Subcutaneous abdominal adipose tissue (tissue), 5 donors: ENCODE measurements around the gene SPOP.

Source experiments
- H3K27ac ChIP-seq: one replicate; pipeline ENCODE4 v1.7.0; 2013; ENCODE audit warnings: low read depth, mild to moderate bottlenecking, inconsistent platforms, low read length, moderate library complexity
- H3K27me3 ChIP-seq, 5 donors: one replicate each; pipeline ENCODE4 v1.7.0; 2013; ENCODE audit warnings: low read length in 5 of 5, inconsistent platforms in 1 of 5; ENCODE audit not compliant: control insufficient read depth in 5 of 5, insufficient read depth in 4 of 5
- H3K36me3 ChIP-seq, 5 donors: one replicate each; pipeline ENCODE4 v1.7.0; 2013; ENCODE audit warnings: low read length in 5 of 5; ENCODE audit not compliant: control insufficient read depth in 5 of 5, insufficient read depth in 5 of 5
- H3K4me1 ChIP-seq, 5 donors: one replicate each; pipeline ENCODE4 v1.7.0; 2013; ENCODE audit warnings: low read length in 5 of 5, mild to moderate bottlenecking in 3 of 5, moderate library complexity in 1 of 5; ENCODE audit not compliant: control insufficient read depth in 5 of 5, insufficient read depth in 5 of 5
- H3K4me3 ChIP-seq, 5 donors: one replicate each; pipeline ENCODE4 v1.7.0; 2013; ENCODE audit warnings: low read length in 5 of 5, low read depth in 1 of 5
- H3K9ac ChIP-seq, 5 donors: one replicate each; pipeline ENCODE4 v1.7.0; 2013; ENCODE audit warnings: low read length in 5 of 5, mild to moderate bottlenecking in 4 of 5, moderate library complexity in 3 of 5
- H3K9me3 ChIP-seq, 5 donors: one replicate each; pipeline ENCODE4 v1.7.0; 2013; ENCODE audit warnings: low read length in 5 of 5; ENCODE audit not compliant: control insufficient read depth in 5 of 5
- donor health status: healthy.
- donor health status: healthy.
- donor health status: healthy.
- donor health status: healthy.
- donor health status: healthy.

Gene SPOP

GRCh38 chr17:49592263-49592662, 85.6 kb downstream of the SPOP start:
- no peaks in the 10 kb centered on the region for H3K27me3 ChIP-seq
- H3K4me1 ChIP-seq = peaks cover 0 to 5% (median 0%) of the 10 kb centered on the region in 5 donors
- H3K9me3 ChIP-seq = no peaks in the 10 kb centered on the region
- H3K36me3 ChIP-seq = peaks cover 6 to 33% (median 7%) of the 10 kb centered on the region in 5 donors
- H3K4me3 ChIP-seq = no peak overlapping the region
- no peak overlapping the region for H3K9ac ChIP-seq
- no peak overlapping the region for H3K27ac ChIP-seq

- no peaks in the 10 kb centered on the region for H3K9me3 ChIP-seq
- no peak overlapping the region for H3K9ac ChIP-seq
- H3K27me3 ChIP-seq = no peaks in the 10 kb centered on the region
- H3K36me3 ChIP-seq = peaks cover 0 to 22% (median 7%) of the 10 kb centered on the region in 5 donors
- no peaks in the 10 kb centered on the region for H3K4me1 ChIP-seq
- H3K4me3 ChIP-seq = no peak overlapping the region
- no peak overlapping the region for H3K27ac ChIP-seq
Measured at GRCh38 chr17:49590874-49591273, 87.0 kb downstream of the SPOP start.

GRCh38 chr17:49589577-49589927, 88.3 kb downstream of the SPOP start:
- no peak overlapping the region for H3K27ac ChIP-seq
- peaks cover 0 to 22% (median 7%) of the 10 kb centered on the region in 5 donors for H3K36me3 ChIP-seq
- H3K9me3 ChIP-seq = no peaks in the 10 kb centered on the region
- H3K9ac ChIP-seq = no peak overlapping the region
- H3K27me3 ChIP-seq = no peaks in the 10 kb centered on the region
- no peak overlapping the region for H3K4me3 ChIP-seq
- H3K4me1 ChIP-seq = no peaks in the 10 kb centered on the region

- Histone ChIP-seq H3K9ac (no peak overlapping the region), H3K27me3 (no peaks in the 10 kb centered on the region), H3K4me1 (no peaks in the 10 kb centered on the region), H3K9me3 (no peaks in the 10 kb centered on the region), H3K27ac (no peak overlapping the region), H3K36me3 (peaks cover 0 to 22% (median 7%) of the 10 kb centered on the region in 5 donors), H3K4me3 (no peak overlapping the region)
Measured at GRCh38 chr17:49588726-49589576, 88.9 kb downstream of the SPOP start.

GRCh38 chr17:49588312-49588711, 89.6 kb downstream of the SPOP start:
- no peak overlapping the region for H3K9ac ChIP-seq
- H3K9me3 ChIP-seq = no peaks in the 10 kb centered on the region
- no peak overlapping the region for H3K27ac ChIP-seq
- H3K4me3 ChIP-seq = no peak overlapping the region
- no peaks in the 10 kb centered on the region for H3K27me3 ChIP-seq
- H3K4me1 ChIP-seq = no peaks in the 10 kb centered on the region
- H3K36me3 ChIP-seq = peaks cover 0 to 22% (median 7%) of the 10 kb centered on the region in 5 donors

- H3K9me3 ChIP-seq = no peaks in the 10 kb centered on the region
- no peaks in the 10 kb centered on the region for H3K4me1 ChIP-seq
- peaks cover 0 to 16% (median 6%) of the 10 kb centered on the region in 5 donors for H3K36me3 ChIP-seq
- H3K9ac ChIP-seq = no peak overlapping the region
- H3K27me3 ChIP-seq = no peaks in the 10 kb centered on the region
- no peak overlapping the region for H3K27ac ChIP-seq
- H3K4me3 ChIP-seq = no peak overlapping the region
Measured at GRCh38 chr17:49587366-49588073, 90.4 kb downstream of the SPOP start.

GRCh38 chr17:49585422-49586027, 92.4 kb downstream of the SPOP start:
- H3K27ac ChIP-seq = no peak overlapping the region
- H3K9ac ChIP-seq = no peak overlapping the region
- H3K9me3 ChIP-seq = no peaks in the 10 kb centered on the region
- no peaks in the 10 kb centered on the region for H3K4me1 ChIP-seq
- peaks cover 0 to 6% (median 2%) of the 10 kb centered on the region in 5 donors for H3K36me3 ChIP-seq
- H3K27me3 ChIP-seq = no peaks in the 10 kb centered on the region
- H3K4me3 ChIP-seq = no peak overlapping the region

GRCh38 chr17:49583889-49584288, 94.0 kb downstream of the SPOP start:
- Histone ChIP-seq H3K27ac (no peak overlapping the region), H3K4me1 (no peaks in the 10 kb centered on the region), H3K36me3 (peaks cover 0 to 6% (median 2%) of the 10 kb centered on the region in 5 donors), H3K4me3 (no peak overlapping the region), H3K9me3 (no peaks in the 10 kb centered on the region), H3K27me3 (no peaks in the 10 kb centered on the region), H3K9ac (no peak overlapping the region)

GRCh38 chr17:49583226-49583625, 94.7 kb downstream of the SPOP start:
- H3K27me3 ChIP-seq = no peaks in the 10 kb centered on the region
- H3K36me3 ChIP-seq = peaks cover 0 to 7% (median under 1%) of the 10 kb centered on the region in 5 donors
- no peak overlapping the region for H3K4me3 ChIP-seq
- no peak overlapping the region for H3K27ac ChIP-seq
- no peaks in the 10 kb centered on the region for H3K4me1 ChIP-seq
- no peak overlapping the region for H3K9ac ChIP-seq
- H3K9me3 ChIP-seq = no peaks in the 10 kb centered on the region

- H3K27me3 ChIP-seq = no peaks in the 10 kb centered on the region
- H3K36me3 ChIP-seq = peaks cover 0 to 4% (median 0%) of the 10 kb centered on the region in 5 donors
- H3K9ac ChIP-seq = no peak overlapping the region
- H3K27ac ChIP-seq = no peak overlapping the region
- peaks cover 0 to 2% (median 2%) of the 10 kb centered on the region in 5 donors for H3K4me1 ChIP-seq
- no peak overlapping the region for H3K4me3 ChIP-seq
- no peaks in the 10 kb centered on the region for H3K9me3 ChIP-seq
Measured at GRCh38 chr17:49582789-49583188, 95.1 kb downstream of the SPOP start.
